SJSA1 (cell line): ENCODE results near the gene BACH2. TPM values are rescaled to one million over a fixed set of nuclear protein-coding genes. Genes with fewer than 3 reads are reported as not detected.
A peak's percentile ranks its signal among the peaks of the same experiment; 100 is the strongest.

ENCODE experiments used
- DNase-seq, 2 experiments: peaks; one replicate each; pipeline ENCODE4 v3.0.0-alpha.2; 2015 to 2020; ENCODE audit warnings: low spot score in 2 of 2, low read depth in 1 of 2
- H3K27ac ChIP-seq: fragments of 250-450 bp; sonication (Bioruptor Pico); 2 replicates; pipeline ENCODE4 v1.5.1; 2020; ENCODE audit warnings: mild to moderate bottlenecking, moderate library complexity
- H3K27me3 ChIP-seq: fragments of 250-450 bp; sonication (Bioruptor Pico); replicated peaks from 2 replicates; pipeline ENCODE4 v1.5.1; 2020; ENCODE audit warnings: mild to moderate bottlenecking, moderate library complexity
- H3K36me3 ChIP-seq: fragments of 250-450 bp; sonication (Bioruptor Pico); 2 replicates; pipeline ENCODE4 v1.5.1; 2020; ENCODE audit warnings: mild to moderate bottlenecking
- H3K4me1 ChIP-seq: fragments of 250-450 bp; sonication (Bioruptor Pico); replicated peaks from 2 replicates; pipeline ENCODE4 v1.6.1; 2021; ENCODE audit warnings: mild to moderate bottlenecking
- H3K4me3 ChIP-seq: fragments of 250-450 bp; sonication (Bioruptor Pico); 2 replicates; pipeline ENCODE4 v1.5.1; 2020; ENCODE audit warnings: mild to moderate bottlenecking
- H3K9me3 ChIP-seq: fragments of 250-450 bp; sonication (Bioruptor Pico); replicated peaks from 2 replicates; pipeline ENCODE4 v1.5.1; 2020; ENCODE audit warnings: mild to moderate bottlenecking
- total RNA-seq: library from RNA; depleted of rRNA; stranded (reverse); fragments of >200 nt; shearing (Covaris generic); gene quantifications from 2 replicates; pipeline ENCODE4 v1.2.3, GENCODE V29; 2014

BACH2 gene
- total RNA-seq, 1 experiment from 2014 or later, result 1.3 TPM

DNA sequence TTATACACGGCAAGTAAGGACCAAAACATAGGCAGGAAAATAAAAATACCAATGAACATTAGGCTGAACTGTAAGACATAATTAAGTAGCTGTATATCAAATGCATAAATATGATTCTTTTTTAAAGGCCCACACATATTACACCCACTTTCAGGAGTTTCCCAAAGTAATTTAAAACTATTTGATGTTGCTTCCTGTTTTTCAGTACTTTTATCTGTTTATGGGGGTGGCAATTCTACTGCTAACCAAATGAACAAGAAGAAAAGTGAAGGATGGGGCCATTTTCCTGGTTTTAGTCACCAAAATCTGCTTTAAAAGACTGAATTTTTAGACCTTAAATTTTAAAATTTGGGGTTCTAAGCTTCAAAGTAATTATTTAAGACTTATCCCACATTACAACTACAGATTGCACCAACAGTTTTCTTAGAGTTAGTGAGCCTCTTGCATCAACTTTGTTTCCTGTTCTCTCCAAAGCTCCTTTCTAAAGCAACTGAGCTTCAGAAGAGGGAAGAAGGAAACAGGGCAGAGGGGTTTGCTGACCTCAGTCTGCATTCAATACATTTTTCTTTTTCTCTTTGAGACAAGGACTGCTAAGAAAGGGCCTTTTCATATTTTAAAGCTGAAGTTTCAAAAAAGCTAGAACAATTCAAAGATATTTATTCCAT is 191.0 kb downstream of the BACH2 start:
- Histone ChIP-seq H3K9me3 (no peaks in the 10 kb centered on the region), H3K4me1 (peaks cover 21% of the 10 kb centered on the region), H3K4me3 (no peak overlapping the region), H3K27ac (no peak overlapping the region), H3K36me3 (no peaks in the 10 kb centered on the region), H3K27me3 (no peaks in the 10 kb centered on the region)
- no peak for DNase-seq

DNA sequence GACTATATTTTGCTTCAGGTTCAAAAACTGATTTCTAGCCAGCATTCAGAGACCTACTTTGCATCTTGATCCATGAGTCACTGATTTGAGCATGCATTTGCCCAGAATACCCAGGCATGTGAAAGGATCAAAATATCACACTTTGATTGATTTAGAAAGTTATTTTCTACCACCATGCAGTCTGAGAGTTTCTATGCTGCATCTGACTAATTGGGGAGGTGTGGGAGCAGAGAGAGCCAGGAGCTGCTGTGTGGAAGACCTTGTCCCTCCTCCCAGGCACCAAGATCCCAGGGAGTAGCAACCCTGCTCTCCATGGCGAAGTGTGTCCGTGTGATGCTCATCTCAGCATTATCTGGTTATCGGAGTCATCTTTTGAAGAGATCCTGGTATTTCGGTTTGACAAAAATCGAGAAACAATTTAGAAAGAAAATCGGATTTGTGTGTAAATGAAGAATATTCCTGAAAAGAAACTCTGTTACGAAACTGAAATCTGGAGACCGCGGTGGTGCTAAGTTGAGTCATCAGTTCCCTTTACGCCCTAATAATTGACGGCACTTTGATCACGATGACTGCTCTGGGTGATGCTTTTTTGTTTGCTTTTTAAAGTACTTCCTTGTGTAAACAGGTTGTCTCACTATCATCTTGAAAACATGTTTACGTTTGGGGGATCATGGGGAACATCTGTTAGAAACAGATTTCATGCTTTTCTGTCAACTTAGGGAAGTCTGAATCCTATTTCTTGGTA is 193.4 kb downstream of the BACH2 start:
- DNase-seq, result no peak
- no peaks in the 10 kb centered on the region for H3K36me3 ChIP-seq
- H3K27me3 ChIP-seq, result no peaks in the 10 kb centered on the region
- H3K4me1 ChIP-seq, result peaks cover 23% of the 10 kb centered on the region
- H3K4me3 ChIP-seq, result no peak overlapping the region
- H3K9me3 ChIP-seq, result no peaks in the 10 kb centered on the region
- H3K27ac ChIP-seq, result no peak overlapping the region

DNA sequence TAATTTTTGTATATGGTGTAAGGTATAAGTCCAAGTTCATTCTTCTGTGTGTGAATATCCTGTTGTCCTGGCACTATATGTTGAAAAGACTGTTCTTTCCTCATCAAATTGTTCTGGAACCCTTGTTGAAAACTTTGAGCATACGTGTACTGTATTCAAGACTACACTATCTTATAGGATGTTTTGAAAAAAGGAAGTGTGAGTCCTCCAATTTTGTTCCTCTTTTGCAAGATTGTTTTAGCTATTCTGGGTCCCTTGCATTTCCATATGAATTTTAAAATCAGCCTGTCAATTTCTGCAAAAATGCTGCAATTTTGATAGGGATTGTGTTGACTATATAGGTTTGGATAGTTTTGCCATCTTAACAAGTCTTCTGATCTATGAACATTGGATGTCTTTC is 195.2 kb downstream of the BACH2 start:
- DNase-seq, result no peak
- Histone ChIP-seq H3K27me3 (no peaks in the 10 kb centered on the region), H3K36me3 (no peaks in the 10 kb centered on the region), H3K27ac (no peak overlapping the region), H3K4me1 (peaks cover 21% of the 10 kb centered on the region), H3K4me3 (no peak overlapping the region), H3K9me3 (no peaks in the 10 kb centered on the region)

DNA sequence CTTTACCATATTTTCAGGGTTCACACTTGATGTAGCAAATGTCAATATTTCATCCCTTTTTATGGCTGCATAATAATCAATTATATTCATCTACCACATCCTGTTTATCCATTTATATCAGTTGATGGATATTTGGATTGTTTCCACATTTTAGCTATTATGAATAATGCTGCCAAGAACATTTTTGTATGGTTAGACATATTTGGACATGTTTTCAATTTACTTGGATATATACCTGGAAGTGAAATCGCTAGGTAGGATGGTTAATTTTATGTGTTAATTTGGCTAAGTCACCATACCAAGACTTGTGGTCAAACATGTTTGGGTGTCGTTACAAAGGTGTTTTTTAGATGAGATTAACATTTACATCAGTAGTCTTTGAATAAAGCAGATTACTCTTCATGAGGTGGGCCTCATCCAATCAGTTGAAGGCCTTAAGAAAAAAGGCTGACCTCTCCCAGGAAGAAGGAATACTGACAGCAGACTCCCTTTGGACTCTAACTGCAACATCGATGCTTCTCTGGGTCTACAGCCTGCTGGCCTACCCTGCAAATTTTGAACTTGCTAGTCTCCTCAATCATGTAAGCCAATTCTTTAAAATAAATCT is 196.5 kb downstream of the BACH2 start:
- H3K27ac ChIP-seq, result no peak overlapping the region

DNA sequence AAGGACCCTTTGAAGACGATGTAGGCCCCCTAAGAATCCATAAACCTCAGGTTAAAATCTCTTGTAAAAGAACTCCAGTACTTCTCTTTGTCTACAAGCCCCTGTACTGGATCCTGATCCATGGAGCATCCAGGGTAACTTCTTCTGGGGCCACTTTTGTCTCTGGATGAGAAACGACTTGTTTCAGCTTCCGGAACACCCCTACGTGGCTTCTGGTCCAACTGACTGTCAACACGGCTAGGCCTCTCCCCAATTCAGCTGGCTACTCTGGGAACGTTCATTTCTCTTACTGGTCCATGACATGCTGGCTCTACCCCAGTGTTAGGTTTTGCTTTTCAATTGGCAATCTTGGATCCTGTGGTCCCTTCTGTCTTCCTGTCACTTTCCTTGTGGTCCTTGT is 198.0 kb downstream of the BACH2 start:
- Histone ChIP-seq H3K27ac (peak overlapping the region; percentile 46), H3K9me3 (no peaks in the 10 kb centered on the region), H3K36me3 (no peaks in the 10 kb centered on the region), H3K4me1 (peaks cover 21% of the 10 kb centered on the region), H3K4me3 (no peak overlapping the region), H3K27me3 (no peaks in the 10 kb centered on the region)
- DNase-seq, result no peak

More for the DNA sequence above, 196.5 kb downstream of the BACH2 start:
- H3K9me3 ChIP-seq, result no peaks in the 10 kb centered on the region
- H3K4me3 ChIP-seq, result no peak overlapping the region
- H3K36me3 ChIP-seq, result no peaks in the 10 kb centered on the region
- DNase-seq, result no peak
- H3K4me1 ChIP-seq, result peaks cover 21% of the 10 kb centered on the region
- no peaks in the 10 kb centered on the region for H3K27me3 ChIP-seq

DNA sequence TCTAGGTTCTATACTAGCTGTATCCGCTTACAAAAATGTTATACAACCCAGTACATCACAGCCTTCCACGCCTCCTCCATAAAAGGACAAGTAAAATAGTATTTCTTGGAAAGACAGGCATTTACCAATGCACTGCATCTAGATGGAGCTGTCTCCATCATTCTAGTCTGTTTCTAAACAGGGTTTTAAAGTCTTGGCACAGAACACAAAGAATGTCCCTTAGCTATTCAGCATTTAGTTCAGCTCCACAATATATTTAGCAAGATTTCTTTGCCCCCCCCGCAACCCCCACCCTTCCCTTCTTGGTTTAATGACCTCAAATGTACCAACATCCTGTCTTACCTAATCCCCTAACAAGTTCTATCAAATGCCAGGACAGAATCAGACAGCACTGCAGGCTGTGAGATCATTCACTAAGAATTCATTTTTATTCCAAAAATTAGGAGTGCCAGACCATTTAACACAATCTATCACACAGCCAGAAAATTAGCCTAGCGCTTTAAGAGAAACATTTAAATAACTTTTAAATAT is 198.6 kb downstream of the BACH2 start:
- no peaks in the 10 kb centered on the region for H3K36me3 ChIP-seq
- H3K4me1 ChIP-seq, result peaks cover 21% of the 10 kb centered on the region
- H3K27ac ChIP-seq, result peak overlapping the region; percentile 47
- no peaks in the 10 kb centered on the region for H3K27me3 ChIP-seq
- H3K4me3 ChIP-seq, result no peak overlapping the region
- H3K9me3 ChIP-seq, result no peaks in the 10 kb centered on the region
- DNase-seq, result peak in 1 of 2 experiments; percentile 79

DNA sequence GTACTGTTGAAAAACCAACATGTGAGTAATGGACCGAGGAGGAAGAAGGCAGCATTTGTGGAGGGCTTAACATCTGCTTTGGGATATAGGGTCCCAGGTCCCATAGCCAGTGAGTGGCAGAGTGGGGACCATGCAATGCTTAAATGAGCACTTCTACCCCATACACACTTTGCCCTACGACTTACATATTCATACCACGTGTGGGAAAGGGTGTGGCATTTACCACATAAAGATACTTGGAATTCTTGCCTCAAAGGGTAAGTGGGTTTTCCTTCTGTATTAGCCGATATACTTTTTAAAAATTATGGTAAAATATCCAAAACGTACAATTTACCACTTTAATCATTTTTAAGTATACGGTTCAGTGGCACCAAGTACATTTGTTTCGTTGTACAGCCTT is 199.3 kb downstream of the BACH2 start:
- H3K9me3 ChIP-seq, result no peaks in the 10 kb centered on the region
- peak overlapping the region; percentile 47 for H3K27ac ChIP-seq
- no peak for DNase-seq
- no peak overlapping the region for H3K4me3 ChIP-seq
- H3K4me1 ChIP-seq, result peaks cover 20% of the 10 kb centered on the region
- H3K36me3 ChIP-seq, result no peaks in the 10 kb centered on the region
- H3K27me3 ChIP-seq, result no peaks in the 10 kb centered on the region

DNA sequence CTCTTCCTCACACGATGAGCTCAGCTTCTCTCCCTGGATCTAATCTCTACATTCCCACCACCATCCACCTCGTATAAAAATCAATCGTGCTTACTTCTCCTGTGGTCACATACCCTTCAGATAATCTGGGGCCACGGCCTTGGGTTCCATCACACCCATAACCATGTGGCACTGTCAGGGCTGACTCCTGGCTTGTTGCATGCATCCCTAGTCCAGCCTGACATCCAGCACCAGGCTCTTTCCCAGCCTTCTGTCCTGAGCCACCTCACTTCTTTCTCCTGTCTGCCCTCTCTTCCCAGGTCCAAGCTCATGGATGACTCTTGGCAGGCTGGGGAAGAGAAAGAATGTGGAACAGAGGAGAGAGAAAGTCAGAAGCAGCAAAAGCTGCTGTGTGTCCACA is 199.8 kb downstream of the BACH2 start:
- no peaks in the 10 kb centered on the region for H3K36me3 ChIP-seq
- H3K4me1 ChIP-seq, result peaks cover 15% of the 10 kb centered on the region
- H3K4me3 ChIP-seq, result no peak overlapping the region
- no peak for DNase-seq
- no peaks in the 10 kb centered on the region for H3K27me3 ChIP-seq
- H3K9me3 ChIP-seq, result no peaks in the 10 kb centered on the region
- no peak overlapping the region for H3K27ac ChIP-seq

DNA sequence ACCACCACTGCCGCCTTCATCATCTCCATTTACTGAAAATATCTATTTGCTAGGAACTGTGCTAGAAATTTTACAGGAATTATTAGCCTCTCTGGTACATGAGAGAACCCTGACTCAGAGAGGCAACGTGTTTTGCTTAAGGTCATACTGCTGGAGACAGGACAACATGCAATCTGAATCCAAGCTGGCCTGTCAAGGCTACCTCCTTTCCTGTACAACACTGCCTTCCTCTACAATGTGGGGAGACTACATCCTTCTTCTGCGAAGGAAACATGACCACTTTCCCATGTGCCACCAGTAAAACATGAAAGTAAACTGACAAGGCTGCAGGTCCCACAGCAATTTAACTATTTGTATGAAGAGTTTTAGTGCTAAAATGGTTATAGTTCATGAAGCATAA is 200.9 kb downstream of the BACH2 start:
- Histone ChIP-seq H3K27me3 (no peaks in the 10 kb centered on the region), H3K27ac (no peak overlapping the region), H3K36me3 (no peaks in the 10 kb centered on the region), H3K4me3 (no peak overlapping the region), H3K9me3 (no peaks in the 10 kb centered on the region), H3K4me1 (peaks cover 15% of the 10 kb centered on the region)
- DNase-seq, result no peak

DNA sequence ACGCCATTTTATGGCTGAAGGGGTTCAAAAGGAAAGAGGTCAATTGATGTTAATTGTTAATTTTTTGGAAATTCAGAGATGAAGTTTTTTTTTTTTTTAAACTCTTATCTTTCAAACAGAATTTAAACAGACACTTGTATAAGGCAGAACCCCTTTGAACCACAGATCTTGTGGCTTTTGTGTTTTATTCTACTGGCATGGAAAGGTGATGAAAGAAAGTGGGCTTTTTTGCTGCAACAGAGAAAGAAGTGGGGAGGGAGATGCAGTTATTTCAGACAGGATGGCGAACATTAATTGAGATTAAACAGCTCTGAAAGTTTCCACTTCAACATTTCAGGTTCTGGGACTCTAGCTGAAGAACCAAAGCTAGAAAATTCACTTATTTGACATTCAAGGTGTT is 201.5 kb downstream of the BACH2 start:
- peaks cover 15% of the 10 kb centered on the region for H3K4me1 ChIP-seq
- no peaks in the 10 kb centered on the region for H3K9me3 ChIP-seq
- H3K4me3 ChIP-seq, result no peak overlapping the region
- no peaks in the 10 kb centered on the region for H3K36me3 ChIP-seq
- H3K27ac ChIP-seq, result no peak overlapping the region
- no peaks in the 10 kb centered on the region for H3K27me3 ChIP-seq
- no peak for DNase-seq

DNA sequence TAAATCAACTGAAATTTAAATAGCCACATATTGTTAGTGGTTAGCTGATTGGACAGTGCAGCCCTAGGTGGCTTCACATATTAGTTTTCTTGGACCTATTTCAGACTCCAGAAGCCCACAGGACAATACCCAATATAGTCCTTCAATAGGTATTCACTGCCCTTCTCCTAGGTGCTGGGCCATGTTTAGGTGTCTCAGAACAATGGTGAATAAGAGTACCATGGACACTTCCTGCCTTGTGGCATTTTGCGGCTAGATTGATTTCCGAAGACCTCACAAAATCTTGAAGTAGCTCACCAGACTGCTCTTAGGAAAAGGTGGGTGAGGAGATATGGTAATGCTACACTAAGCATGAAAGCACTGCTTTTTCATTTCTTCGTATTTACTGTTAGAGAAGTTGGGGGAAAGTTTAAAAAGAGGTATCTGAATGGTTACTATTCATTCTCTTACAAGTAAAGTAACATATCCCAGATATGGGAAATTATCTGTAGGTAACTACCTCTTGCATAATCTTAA is 203.0 kb downstream of the BACH2 start:
- no peaks in the 10 kb centered on the region for H3K9me3 ChIP-seq

DNA sequence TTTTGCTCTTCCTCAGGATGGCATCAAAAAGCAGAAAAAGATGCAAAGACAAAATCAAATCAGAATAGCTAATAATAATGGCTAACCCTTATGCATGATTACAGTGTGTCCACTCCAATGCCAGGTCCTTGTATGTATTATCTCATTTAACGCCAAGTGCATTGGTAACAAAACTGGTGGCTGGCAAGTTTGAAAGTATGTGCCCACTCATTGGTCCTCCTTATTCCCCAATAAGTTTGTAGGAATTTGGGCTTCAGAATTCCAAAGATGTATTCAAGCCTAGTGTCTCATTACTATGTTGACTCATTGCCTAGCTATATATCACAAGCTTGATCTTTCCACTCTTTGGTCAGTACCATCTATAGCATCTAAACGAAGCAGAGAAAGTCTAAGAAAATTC is 205.8 kb downstream of the BACH2 start:
- no peaks in the 10 kb centered on the region for H3K27me3 ChIP-seq
- H3K4me3 ChIP-seq, result no peak overlapping the region
- H3K27ac ChIP-seq, result no peak overlapping the region
- H3K9me3 ChIP-seq, result no peaks in the 10 kb centered on the region
- DNase-seq, result no peak
- H3K36me3 ChIP-seq, result no peaks in the 10 kb centered on the region
- H3K4me1 ChIP-seq, result peaks cover 24% of the 10 kb centered on the region

More for the DNA sequence above, 203.0 kb downstream of the BACH2 start:
- peaks cover 14% of the 10 kb centered on the region for H3K4me1 ChIP-seq
- no peaks in the 10 kb centered on the region for H3K27me3 ChIP-seq
- no peak overlapping the region for H3K4me3 ChIP-seq
- DNase-seq, result no peak
- H3K27ac ChIP-seq, result no peak overlapping the region
- no peaks in the 10 kb centered on the region for H3K36me3 ChIP-seq

DNA sequence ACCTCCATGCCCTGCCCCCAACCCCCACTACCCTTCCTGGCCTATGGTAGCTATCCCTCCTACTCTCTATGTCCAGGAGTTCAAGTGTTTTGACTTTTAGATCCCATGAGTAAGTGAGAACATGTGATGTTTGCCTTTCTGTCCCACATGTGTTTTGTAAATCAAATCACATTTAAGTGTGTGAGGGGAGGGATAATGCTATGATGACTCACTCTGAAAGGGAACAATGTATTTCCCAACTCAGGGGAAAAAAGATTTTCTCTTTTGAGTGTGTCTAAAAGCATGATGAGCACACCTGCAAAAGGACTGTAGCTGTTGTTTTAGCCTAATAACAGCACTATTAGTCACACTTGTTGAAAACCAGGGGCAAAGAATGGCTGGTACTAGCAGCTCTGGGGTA is 208.6 kb downstream of the BACH2 start:
- H3K4me1 ChIP-seq, result peaks cover 24% of the 10 kb centered on the region
- no peak overlapping the region for H3K4me3 ChIP-seq
- no peaks in the 10 kb centered on the region for H3K27me3 ChIP-seq
- no peaks in the 10 kb centered on the region for H3K9me3 ChIP-seq
- peak in 1 of 2 experiments; percentile 60 for DNase-seq
- H3K27ac ChIP-seq, result 0 out of 2 replicates have a peak overlapping the region, but pooled peaks have one; percentile 11
- no peaks in the 10 kb centered on the region for H3K36me3 ChIP-seq
